ENCODE measurements around the gene PAMR1.
A peak's percentile ranks its signal among the peaks of the same experiment; 100 is the strongest.

Gene PAMR1

GRCh38 chr11:35494957-35495490 lies 30.4 kb downstream of the PAMR1 start:
- no peak for DNase-seq

DNA sequence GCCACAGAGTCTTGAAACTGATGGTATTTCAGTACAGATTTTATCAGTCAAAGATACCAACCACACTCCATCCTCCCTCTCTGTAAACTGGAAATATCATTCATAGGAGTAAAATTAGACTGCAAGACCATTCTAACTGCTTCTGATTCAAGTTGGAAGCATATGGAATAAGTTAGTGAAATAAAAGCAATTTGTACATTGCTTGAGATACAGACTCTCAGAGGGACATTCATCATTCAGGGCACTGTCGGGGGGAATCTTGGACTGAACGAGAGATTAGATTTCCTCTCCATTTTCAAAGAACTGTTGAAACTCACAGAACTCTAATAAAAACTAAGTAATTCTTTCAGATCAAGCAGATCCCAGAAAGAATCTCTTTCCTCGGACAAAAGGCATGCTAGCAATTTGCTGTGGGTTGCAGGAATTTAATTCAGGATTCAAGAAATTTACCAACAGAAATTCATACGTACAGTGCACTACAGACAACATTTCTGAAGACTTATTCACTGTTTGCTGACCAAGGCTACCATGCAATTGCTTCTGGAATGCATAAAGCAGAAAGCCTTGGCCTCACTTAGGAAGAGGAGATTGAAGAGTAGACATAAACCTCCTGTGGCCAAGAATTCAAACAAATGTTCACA lies 34.1 kb downstream of the PAMR1 start:
- no peak for DNase-seq

GRCh38 chr11:35488117-35488516 lies 37.3 kb downstream of the PAMR1 start:
- no peak for DNase-seq

DNA sequence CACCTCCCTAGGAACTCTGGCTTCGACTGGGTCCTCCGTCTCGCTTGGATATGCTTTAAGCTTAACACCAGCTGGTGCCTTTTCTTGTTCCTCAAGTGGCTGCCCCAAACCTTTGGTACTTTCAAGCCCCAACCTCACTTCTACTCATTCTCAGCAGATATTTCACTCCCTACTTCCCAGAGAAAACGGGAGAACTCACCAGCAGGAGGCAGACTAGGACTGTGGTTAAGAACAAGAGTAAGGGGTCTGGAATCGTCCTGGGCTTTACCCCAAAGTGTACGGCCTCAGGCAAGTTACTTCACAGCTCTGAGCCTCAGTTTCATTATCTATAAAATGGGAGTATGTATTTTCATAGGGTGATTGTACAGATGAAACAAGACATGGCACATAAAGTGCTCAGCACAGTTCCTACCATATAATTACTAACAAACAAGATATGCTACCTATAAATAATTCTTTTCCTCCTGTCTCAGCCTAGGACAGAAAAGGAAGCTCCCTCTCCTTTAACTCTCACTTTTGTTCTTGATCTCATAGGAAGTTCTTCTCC lies 37.8 kb downstream of the PAMR1 start:
- DNase-seq, result no peak

DNA sequence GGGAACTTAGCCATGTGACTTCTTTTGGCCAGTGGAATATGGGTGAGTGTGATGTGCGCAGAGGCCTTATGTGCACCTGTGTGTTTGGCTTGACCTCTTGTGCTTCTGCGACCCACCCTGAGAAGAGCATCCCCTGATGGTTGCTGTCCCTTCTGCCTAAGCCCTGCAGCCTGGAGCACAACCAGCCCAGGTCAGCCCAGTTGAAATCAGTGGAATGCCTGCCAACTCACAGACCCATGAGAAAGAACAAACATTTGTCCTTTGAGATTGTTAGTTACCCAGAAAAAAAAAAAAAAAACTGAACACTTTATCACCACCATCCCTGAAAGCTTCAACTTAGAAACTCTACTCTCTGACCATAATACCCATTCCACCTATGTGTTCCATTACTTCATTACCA lies 38.5 kb downstream of the PAMR1 start:
- DNase-seq, result no peak

DNA sequence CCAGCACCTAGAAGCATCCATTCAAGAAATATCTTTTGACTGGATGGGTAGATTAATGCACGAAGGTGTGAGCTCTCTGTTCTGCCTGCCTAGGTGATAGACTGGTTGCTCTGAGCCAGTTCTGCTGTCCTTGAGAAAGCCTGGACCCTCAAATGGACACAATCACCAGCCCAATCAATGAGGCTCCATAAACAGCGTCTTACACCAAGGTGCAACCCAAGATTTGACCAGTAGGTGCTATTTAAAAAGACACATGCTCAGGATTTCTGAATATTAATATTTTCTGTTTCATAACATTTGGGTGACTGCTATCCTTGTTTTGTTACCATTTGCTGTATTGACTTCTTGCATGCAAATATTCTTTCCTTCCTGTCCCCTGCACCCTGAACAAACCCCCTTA lies 39.0 kb downstream of the PAMR1 start:
- DNase-seq, result no peak

DNA sequence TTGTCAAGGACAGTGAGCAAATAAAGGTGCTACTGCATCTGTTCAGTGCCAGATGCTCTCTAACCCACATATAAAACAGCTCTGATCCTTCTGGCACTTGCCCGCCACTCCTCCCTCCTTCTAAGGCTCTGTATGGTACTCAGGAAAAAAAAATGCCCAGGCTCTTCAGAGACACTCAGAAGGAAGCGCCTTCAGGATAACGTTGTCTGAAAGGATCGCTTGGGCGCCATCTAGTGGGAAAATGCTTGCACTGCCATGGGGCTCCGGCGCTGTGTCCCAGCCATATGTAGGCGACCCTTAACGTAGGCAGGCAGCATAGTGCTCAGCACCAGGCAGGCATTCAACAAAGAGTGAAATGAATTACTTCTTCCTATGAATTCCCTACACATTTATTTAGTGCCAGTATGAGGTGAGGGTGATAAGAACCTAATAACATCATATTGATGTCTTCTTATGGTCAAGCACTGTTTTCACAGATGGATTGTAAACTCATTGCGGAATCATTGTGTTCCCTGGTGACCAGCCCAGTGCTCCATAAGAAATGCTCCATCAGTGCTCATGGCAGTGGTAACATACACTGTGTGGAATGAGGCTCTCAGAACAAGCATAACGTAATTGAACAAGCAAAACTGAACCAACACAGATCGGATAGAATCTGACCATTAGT lies 39.6 kb downstream of the PAMR1 start:
- peak; percentile 85 to 87 for DNase-seq

- no peak for DNase-seq
These were observed 41.0 kb downstream of the PAMR1 start for GRCh38 chr11:35484435-35484834.

GRCh38 chr11:35483131-35483820 lies 42.1 kb downstream of the PAMR1 start:
- DNase-seq, result no peak

DNA sequence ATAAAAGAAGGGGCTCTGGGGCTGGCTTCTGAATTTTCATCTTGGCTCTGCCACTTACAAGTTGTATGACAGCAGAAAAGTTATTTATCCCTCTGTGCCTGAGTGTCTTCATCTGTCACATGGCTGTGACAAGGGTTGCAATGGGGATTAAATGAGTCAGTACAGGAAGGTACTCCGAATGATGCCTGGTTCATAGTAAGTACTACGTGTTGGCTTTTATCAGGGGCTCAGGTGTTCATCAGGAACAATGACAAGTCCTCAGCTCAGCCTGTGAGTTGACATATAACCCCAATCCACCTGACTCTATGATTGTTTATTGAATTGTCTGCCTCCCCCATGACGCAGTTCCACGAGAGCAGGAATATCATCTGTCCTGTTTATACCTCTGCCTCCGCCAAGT lies 45.7 kb downstream of the PAMR1 start:
- DNase-seq, result no peak

GRCh38 chr11:35478471-35479091 lies 46.8 kb downstream of the PAMR1 start:
- DNase-seq, result no peak

DNA sequence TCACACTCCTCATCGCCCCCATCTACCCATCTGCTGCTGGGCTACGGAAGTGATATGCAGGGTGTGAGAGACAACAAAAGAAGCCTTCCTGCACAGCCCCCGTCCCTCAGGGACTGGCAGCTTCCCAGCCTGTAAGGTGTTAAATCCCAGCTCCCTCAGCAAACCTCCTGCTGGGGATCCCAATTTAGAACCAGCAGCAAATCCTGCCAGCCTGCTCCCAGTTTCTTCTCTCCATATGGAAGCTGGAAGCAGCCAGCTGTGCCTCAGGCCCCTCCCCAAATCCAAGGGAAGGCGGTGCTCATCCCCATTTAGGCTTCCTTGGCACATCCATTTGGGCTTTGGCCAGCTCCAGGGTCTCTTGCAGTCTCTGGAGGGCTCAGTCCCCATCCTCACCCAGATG lies 47.5 kb downstream of the PAMR1 start:
- no peak for DNase-seq

GRCh38 chr11:35474688-35475087 lies 50.7 kb downstream of the PAMR1 start:
- no peak for DNase-seq

GRCh38 chr11:35473795-35474374 lies 51.5 kb downstream of the PAMR1 start:
- no peak for DNase-seq

DNA sequence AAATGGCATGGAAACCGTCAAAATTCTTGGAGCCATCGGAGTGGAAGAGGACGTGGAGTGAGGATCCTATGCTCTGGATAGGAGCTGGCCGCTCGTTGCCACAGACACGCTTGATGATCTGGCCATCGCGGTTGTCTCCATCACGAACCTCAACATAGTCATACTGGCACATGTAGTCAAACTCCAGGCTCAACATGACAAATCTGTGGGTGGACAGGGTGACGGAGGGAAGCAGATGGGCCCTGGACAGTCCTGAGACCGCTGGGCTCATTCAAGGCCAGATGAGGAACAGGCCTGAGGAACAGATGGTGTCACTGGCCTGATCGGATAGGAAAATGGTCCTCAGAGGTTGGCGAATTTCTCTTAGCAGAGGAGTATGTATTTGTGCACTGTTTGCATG lies 54.8 kb downstream of the PAMR1 start:
- DNase-seq, result no peak

DNA sequence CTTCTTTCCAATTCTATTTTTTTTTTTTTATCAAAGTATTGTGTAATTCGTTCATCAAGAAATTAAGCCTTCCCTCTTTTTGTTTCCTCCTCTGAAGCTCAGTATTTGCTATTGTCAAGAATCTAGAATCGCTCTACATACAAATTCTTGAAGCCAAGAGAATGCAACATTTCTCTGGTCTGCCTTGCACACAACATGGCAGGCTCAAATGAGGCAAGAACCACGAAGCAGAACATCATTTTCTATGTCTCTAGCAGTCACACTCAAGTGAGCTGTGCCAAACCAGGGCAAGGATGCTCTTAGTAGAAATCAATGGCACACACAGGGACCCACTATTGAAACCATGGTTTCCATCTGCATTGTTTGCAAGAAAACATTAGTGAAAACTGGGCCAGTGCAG lies 59.4 kb downstream of the PAMR1 start:
- DNase-seq, result no peak

DNA sequence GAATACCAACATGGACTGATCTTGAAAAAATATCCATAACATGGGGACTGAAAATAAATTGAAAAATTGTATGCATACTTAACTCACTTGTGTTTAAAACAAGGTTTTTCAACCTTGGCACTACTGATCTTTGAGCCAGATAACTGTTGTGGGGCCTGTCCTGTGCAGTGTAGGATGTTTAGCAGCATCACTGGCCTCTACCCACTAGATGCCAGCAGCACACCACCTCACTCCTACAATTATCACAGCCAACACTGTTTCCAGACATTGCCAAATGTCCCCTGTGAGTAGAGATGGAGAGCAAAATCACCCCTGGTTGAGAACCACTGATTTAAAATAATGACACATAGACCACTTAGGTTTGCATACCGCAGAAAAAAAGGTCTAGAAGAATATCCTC lies 61.1 kb downstream of the PAMR1 start:
- no peak for DNase-seq

- no peak for DNase-seq
These were observed 62.1 kb downstream of the PAMR1 start for GRCh38 chr11:35463331-35463751.

DNA sequence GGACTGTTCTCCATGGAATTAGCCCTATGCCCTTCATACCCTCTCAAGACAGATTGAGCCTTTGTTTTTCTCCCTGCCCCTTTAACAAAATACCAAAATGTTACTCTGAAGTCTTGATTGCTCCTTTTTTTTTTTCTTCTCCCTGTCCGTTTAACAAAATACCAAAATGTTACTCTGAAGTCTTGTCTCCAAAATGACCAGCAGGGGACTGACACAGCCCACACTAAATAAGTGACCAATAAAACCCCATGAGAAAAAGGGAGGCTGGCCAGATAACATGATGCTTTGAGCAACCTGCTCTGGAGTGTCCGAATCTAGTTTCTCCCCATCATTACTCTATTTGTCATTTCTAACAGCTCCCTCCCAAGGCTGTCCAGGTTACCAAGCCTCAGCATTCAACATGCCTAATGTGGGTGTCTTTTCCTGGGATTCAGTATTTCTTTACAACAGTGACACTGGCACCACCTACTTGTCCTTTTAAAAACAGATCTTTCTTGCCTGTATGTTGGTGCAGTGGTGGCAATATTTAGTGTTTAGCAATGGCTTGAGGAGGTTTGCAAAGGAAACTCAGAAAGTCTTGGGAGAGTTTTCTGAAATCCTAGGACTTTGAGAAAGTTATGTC lies 63.4 kb downstream of the PAMR1 start:
- DNase-seq, result no peak

- no peak for DNase-seq
These were observed 65.9 kb downstream of the PAMR1 start for GRCh38 chr11:35459489-35459888.

DNA sequence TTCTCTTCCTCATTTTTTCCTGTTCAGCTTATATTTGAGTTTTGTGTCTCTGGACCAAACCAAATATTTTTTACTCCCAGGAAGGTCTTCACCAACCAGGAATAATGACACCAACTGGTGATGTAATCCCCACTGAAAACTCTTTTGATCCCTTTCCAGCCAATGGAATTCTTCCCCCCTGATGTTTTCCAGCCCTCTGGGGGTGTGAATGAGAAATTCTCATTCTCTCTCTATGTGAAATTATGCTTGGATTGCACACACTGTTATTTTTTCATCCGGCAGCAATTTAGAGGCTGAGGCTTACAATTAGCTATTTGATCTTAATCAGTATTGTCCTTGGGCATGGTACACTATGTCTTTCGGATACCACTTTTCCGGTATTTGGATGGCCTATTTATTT lies 66.6 kb downstream of the PAMR1 start:
- DNase-seq, result no peak

GRCh38 chr11:35454362-35454761 lies 71.1 kb downstream of the PAMR1 start:
- no peak for DNase-seq

Measured in activated T-cell treated with anti-CD3 and anti-CD28 coated beads, Interleukin-2, amount 50 U/mL, for 48 hours (primary cell).